Ecto neural progenitor cell (in vitro differentiated cells): ENCODE data around the gene ROPN1B.
A peak's percentile ranks its signal among the peaks of the same experiment; 100 is the strongest.

Source experiments
- DNase-seq: peaks from one replicate; pipeline ENCODE4 v3.0.0-alpha.2; 2018; ENCODE audit warnings: low spot score

ROPN1B gene

GRCh38 chr3:126030455-126030854, 61.5 kb downstream of the ROPN1B start:
- DNase-seq = no peak

DNA sequence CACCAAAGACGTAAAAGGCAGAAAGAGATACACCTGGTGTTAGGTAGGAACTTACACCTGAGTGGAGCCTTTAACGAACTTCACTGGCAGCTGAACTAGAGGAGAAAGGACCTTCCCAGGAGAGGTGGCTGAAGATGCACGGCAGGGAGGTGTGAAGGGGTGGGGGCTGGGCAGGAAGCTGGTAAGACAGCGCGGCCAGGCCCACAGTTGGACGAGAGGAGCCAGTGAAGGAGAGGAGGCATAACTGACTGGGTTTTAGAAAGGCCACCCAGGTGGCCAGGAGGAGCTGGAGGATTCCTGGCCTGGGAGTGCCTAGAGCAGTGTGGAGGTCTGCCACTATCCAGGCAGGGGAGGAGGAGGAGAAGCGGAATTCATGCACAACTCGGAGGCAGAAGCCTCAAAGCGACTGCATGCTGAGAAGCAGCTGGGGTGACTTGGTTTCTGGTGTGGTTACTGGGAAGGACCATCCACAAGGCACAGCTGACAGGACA, 63.0 kb downstream of the ROPN1B start:
- DNase-seq = peak; percentile 22
